K562 (cell line): ENCODE data around the gene RBKS. TPM values are rescaled to one million over a fixed set of nuclear protein-coding genes. Genes with fewer than 3 reads are reported as not detected.

Experiments used
- EHMT2 ChIP-seq: fragments of 450-650 bp; IDR thresholded peaks from 2 replicates; pipeline ENCODE4 v1.6.1; 2018; ENCODE audit warnings: antibody characterized with exemption
- GABPB1 ChIP-seq: sonication (generic); formaldehyde crosslinking; IDR thresholded peaks from 2 replicates; pipeline ENCODE4 v1.8.0; 2022; ENCODE audit warnings: mild to moderate bottlenecking, missing genetic modification reagents
- POLR2H ChIP-seq: IDR thresholded peaks from 2 replicates; pipeline ENCODE4 v1.6.1; 2016; ENCODE audit warnings: missing genetic modification characterization, low read depth, mild to moderate bottlenecking, control low read depth, missing compliant biosample characterization, moderate library complexity
- SMARCE1 ChIP-seq: fragments of 450-650 bp; IDR thresholded peaks from 2 replicates; pipeline ENCODE4 v1.7.1; 2016; ENCODE audit warnings: mild to moderate bottlenecking
- polyA plus RNA-seq, 8 experiments: library from polyadenylated mRNA; depleted of rRNA in 4 of 8; stranded (reverse) in 5 of 8; unstranded in 3 of 8; fragments of >200 nt; fragmentation: Nextera tagmentation in 2 of 8; fragmentation: Illumina TruSeq in 1 of 8; extraction: Ambion mirVana in 2 of 8; extraction: Trizol in 1 of 8; gene quantifications; 2 replicates each; pipeline versions ENCODE4 v1.2.1 to v1.2.3, GENCODE V29; 2011 to 2014; ENCODE audit warnings: inconsistent platforms in 1 of 8, missing spikeins in 1 of 8
- total RNA-seq, 7 experiments: library from RNA; depleted of rRNA in 6 of 7; stranded (reverse); fragments of >200 nt in 6 of 7; fragmentation: Illumina TruSeq in 2 of 7; extraction: Trizol in 2 of 7; gene quantifications; 2 replicates each; pipeline versions ENCODE4 v1.2.1 to v1.2.3, GENCODE V29; 2011 to 2021; ENCODE audit warnings: low replicate concordance in 1 of 7
- TF ChIP-seq, protein P1 (sequence below): fragments of 250-450 bp; sonication (Bioruptor Pico); IDR thresholded peaks from 2 replicates; pipeline ENCODE4 v1.5.0; 2021; ENCODE audit warnings: mild to moderate bottlenecking, borderline replicate concordance
- TF ChIP-seq, protein P2 (sequence below), 2 experiments: fragments of 450-650 bp; IDR thresholded peaks; 2 replicates each; pipeline ENCODE4 v1.6.1; 2016; ENCODE audit warnings: mild to moderate bottlenecking in 2 of 2, borderline replicate concordance in 1 of 2, low read depth in 1 of 2, moderate library complexity in 1 of 2

RBKS gene
- total and polyA plus RNA-seq, 9 of the 15 experiments (the other 6 are each of a cell fraction or from before 2014, with no cell fraction given), result 0.06 to 0.39 (median 0.19) TPM

DNA sequence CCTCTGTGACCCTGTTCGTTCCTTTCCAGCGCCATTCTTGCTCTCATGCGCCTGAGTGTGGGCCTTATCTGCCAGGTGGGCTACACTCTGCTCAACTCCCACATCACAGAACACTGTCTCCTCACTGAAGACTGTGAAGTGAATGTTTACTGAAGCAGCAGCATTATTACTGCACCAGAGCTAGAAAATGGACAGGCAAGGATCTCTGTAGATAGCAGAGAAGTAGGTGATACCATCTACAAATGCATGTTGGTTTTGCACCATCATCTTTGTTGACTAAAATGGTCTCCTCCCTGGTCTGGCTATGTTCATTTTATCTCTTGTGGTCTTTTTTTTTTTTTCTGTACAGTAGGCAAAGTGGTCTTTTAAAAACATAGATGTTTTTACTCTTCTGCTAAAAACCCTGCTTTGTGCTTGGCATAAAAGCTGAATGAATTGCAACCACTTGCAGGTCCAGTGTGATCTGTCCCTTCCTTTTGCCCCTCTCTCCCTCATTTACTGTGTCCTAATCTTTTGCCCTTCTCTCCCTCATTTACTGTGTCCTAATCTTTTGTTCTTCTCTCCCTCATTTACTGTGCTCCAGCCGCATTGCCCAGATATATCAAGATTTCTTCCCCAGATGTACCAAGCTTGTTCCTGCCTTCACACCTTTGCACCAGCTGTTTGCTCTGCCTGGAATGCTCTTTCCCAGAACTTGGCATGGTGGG is 35.7 kb upstream of the RBKS start (continued):
- TF ChIP-seq, protein P1, sequence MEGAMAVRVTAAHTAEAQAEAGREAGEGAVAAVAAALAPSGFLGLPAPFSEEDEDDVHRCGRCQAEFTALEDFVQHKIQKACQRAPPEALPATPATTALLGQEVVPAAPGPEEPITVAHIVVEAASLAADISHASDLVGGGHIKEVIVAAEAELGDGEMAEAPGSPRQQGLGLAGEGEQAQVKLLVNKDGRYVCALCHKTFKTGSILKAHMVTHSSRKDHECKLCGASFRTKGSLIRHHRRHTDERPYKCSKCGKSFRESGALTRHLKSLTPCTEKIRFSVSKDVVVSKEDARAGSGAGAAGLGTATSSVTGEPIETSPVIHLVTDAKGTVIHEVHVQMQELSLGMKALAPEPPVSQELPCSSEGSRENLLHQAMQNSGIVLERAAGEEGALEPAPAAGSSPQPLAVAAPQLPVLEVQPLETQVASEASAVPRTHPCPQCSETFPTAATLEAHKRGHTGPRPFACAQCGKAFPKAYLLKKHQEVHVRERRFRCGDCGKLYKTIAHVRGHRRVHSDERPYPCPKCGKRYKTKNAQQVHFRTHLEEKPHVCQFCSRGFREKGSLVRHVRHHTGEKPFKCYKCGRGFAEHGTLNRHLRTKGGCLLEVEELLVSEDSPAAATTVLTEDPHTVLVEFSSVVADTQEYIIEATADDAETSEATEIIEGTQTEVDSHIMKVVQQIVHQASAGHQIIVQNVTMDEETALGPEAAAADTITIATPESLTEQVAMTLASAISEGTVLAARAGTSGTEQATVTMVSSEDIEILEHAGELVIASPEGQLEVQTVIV (CRISPR knock-in tag), result no peak
- no peak for TF ChIP-seq POLR2H (tag)
- TF ChIP-seq SMARCE1, result peak; percentile 95
- TF ChIP-seq, protein P2, sequence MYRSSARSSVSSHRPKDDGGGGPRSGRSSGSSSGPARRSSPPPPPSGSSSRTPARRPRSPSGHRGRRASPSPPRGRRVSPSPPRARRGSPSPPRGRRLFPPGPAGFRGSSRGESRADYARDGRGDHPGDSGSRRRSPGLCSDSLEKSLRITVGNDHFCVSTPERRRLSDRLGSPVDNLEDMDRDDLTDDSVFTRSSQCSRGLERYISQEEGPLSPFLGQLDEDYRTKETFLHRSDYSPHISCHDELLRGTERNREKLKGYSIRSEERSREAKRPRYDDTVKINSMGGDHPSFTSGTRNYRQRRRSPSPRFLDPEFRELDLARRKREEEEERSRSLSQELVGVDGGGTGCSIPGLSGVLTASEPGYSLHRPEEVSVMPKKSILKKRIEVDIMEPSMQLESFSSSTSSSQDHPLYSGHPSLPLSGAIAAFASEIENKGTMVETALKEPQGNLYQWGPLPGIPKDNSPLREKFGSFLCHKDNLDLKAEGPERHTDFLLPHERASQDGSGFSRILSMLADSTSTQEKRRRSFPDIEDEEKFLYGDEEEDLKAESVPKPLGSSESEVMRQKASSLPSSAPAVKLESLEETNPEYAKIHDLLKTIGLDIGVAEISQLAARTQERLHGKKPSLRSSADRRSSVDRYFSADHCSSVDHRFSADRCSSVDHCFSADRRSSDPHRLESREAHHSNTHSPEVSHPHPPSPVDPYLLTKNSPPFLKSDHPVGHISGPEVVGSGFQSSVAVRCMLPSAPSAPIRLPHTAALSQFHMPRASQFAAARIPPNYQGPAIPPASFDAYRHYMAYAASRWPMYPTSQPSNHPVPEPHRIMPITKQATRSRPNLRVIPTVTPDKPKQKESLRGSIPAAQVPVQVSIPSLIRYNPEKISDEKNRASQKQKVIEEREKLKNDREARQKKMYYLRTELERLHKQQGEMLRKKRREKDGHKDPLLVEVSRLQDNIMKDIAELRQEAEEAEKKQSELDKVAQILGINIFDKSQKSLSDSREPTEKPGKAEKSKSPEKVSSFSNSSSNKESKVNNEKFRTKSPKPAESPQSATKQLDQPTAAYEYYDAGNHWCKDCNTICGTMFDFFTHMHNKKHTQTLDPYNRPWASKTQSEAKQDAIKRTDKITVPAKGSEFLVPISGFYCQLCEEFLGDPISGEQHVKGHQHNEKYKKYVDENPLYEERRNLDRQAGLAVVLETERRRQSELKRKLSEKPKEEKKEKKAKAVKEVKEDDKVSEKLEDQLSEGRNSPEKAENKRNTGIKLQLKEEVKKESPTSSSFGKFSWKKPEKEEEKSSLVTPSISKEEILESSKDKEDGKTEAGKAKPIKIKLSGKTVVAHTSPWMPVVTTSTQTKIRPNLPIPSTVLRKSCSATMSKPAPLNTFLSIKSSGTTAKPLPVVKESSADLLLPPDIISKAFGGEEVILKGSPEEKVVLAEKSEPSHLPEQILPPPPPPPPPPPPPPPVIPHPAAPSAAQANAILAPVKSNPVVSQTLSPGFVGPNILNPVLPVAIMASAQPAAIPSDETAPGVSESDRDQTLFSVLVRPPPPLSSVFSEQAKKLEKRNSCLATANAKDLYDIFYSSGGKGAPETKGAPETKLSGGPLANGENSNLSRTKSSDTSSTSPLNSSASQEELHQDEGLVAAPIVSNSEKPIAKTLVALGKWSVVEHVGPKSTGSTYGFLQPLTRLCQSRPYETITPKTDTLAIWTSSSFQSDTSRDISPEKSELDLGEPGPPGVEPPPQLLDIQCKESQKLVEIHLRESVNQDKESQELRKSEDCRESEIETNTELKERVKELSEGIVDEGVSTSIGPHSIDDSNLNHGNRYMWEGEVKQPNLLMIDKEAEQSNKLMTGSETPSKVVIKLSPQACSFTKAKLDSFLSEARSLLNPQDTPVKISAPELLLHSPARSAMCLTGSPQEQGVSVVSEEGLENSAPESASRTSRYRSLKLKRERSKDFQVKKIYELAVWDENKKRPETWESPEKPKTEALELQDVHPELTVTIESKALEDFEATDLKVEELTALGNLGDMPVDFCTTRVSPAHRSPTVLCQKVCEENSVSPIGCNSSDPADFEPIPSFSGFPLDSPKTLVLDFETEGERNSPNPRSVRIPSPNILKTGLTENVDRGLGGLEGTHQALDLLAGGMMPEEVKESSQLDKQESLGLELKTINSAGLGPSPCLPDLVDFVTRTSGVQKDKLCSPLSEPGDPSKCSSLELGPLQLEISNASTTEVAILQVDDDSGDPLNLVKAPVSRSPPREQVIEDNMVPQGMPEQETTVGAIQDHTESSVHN (IDR thresholded peaks at IDR 0.05; ENCODE audit: borderline replicate concordance in 1 of 2, low read depth in 1 of 2), result 0 out of 4 replicates have a peak, but pooled peaks of 1 of the 2 experiments have one; percentile 28
- 0 out of 2 replicates have a peak, but pooled peaks have one; percentile 18 for TF ChIP-seq GABPB1 (CRISPR knock-in tag)
- 0 out of 2 replicates have a peak, but pooled peaks have one; percentile 6 for TF ChIP-seq EHMT2
